Neural progenitor cell (in vitro differentiated cells): Measurements from ENCODE around the gene CFAP45. TPM values are rescaled to one million over a fixed set of nuclear protein-coding genes. Genes with fewer than 3 reads are reported as not detected.

ENCODE experiments used
- DNase-seq: peaks from one replicate; pipeline ENCODE4 v3.0.0-alpha.2; 2016; ENCODE audit warnings: low spot score
- H2AFZ ChIP-seq: fragments of 200-600 bp; sonication (generic); replicated peaks from 2 replicates; pipeline ENCODE4 v1.6.1; 2016; ENCODE audit warnings: antibody characterized with exemption
- H3F3A ChIP-seq: fragments of 200-600 bp; sonication (generic); 2 replicates; pipeline ENCODE4 v1.6.1; 2016; ENCODE audit warnings: antibody characterized with exemption, low read depth
- H3K27ac ChIP-seq: fragments of 200-600 bp; sonication (generic); 2 replicates; pipeline ENCODE4 v1.5.1; 2016; ENCODE audit warnings: mild to moderate bottlenecking
- H3K27me3 ChIP-seq: fragments of 200-600 bp; sonication (generic); 2 replicates; pipeline ENCODE4 v1.6.1; 2016; ENCODE audit warnings: mild to moderate bottlenecking, moderate library complexity
- H3K36me3 ChIP-seq: fragments of 200-600 bp; sonication (generic); 2 replicates; pipeline ENCODE4 v1.5.1; 2016
- H3K4me1 ChIP-seq: fragments of 200-600 bp; sonication (generic); 2 replicates; pipeline ENCODE4 v1.6.1; 2016; ENCODE audit warnings: mixed run types
- H3K4me2 ChIP-seq: fragments of 200-600 bp; sonication (generic); 2 replicates; pipeline ENCODE4 v1.6.1; 2016
- H3K4me3 ChIP-seq: fragments of 200-600 bp; sonication (generic); 2 replicates; pipeline ENCODE4 v1.5.1; 2016
- H3K79me2 ChIP-seq: fragments of 200-600 bp; sonication (generic); 2 replicates; pipeline ENCODE4 v1.6.1; 2016; ENCODE audit warnings: low read depth
- H3K9ac ChIP-seq: fragments of 200-600 bp; sonication (generic); 2 replicates; pipeline ENCODE4 v1.6.1; 2016
- H3K9me3 ChIP-seq: fragments of 200-600 bp; sonication (generic); 2 replicates; pipeline ENCODE4 v1.5.1; 2016; ENCODE audit warnings: low read depth
- H4K20me1 ChIP-seq: fragments of 200-600 bp; sonication (generic); 2 replicates; pipeline ENCODE4 v1.6.1; 2016; ENCODE audit warnings: low read depth
- H3K27ac Mint-ChIP-seq: 3 replicates; pipeline ENCODE4 v1.8.0; 2021; ENCODE audit warnings: mixed read lengths
- H3K27me3 Mint-ChIP-seq: 2 replicates; pipeline ENCODE4 v1.8.0; 2022; ENCODE audit warnings: low read depth, mild to moderate bottlenecking, inconsistent platforms, moderate library complexity, mixed read lengths; ENCODE audit not compliant: insufficient read depth
- H3K36me3 Mint-ChIP-seq: 3 replicates; pipeline ENCODE4 v1.8.0; 2021; ENCODE audit warnings: mixed read lengths
- H3K4me1 Mint-ChIP-seq: 3 replicates; pipeline ENCODE4 v1.8.0; 2021; ENCODE audit warnings: mixed read lengths
- H3K4me3 Mint-ChIP-seq: 3 replicates; pipeline ENCODE4 v1.8.0; 2021; ENCODE audit warnings: mild to moderate bottlenecking, moderate library complexity, mixed read lengths
- H3K9me3 Mint-ChIP-seq: 3 replicates; pipeline ENCODE4 v1.8.0; 2020; ENCODE audit warnings: mixed read lengths
- EZH2 ChIP-seq: fragments of 200-600 bp; sonication (generic); IDR thresholded peaks from 2 replicates; pipeline ENCODE4 v1.6.1; 2017; ENCODE audit warnings: antibody characterized with exemption, mild to moderate bottlenecking, moderate library complexity
- EZH2phosphoT487 ChIP-seq: fragments of 200-600 bp; sonication (generic); IDR thresholded peaks from 2 replicates; pipeline ENCODE4 v1.6.1; 2017; ENCODE audit warnings: antibody characterized with exemption
- total RNA-seq: library from RNA; depleted of rRNA; stranded (reverse); fragments of >200 nt; gene quantifications from 2 replicates; pipeline ENCODE4 v1.2.3, GENCODE V29; 2015; ENCODE audit warnings: low replicate concordance
- TF ChIP-seq, protein P1 (sequence below): fragments of 200-600 bp; sonication (generic); IDR thresholded peaks from 2 replicates; pipeline ENCODE4 v1.5.1; 2017; ENCODE audit warnings: antibody characterized with exemption, mild to moderate bottlenecking

Gene CFAP45
- total RNA-seq, 1 donor from 2014 or later, result not detected

GRCh38 chr1:159879136-159879535 is 20.8 kb downstream of the CFAP45 start:
- Histone ChIP-seq H3K4me1 (no peaks in the 10 kb centered on the region), H3K9ac (no peak overlapping the region), H3K4me3 (no peak overlapping the region), H3K79me2 (no peaks in the 10 kb centered on the region), H3K27me3 (no peaks in the 10 kb centered on the region), H4K20me1 (no peaks in the 10 kb centered on the region), H3K27ac (no peak overlapping the region), H3K4me2 (no peak overlapping the region), H3K9me3 (no peaks in the 10 kb centered on the region), H3K36me3 (no peaks in the 10 kb centered on the region), H2AFZ (no peak overlapping the region), H3F3A (no peaks in the 10 kb centered on the region)
- Mint-ChIP-seq H3K4me1 (no peaks in the 10 kb centered on the region), H3K27me3 (peaks cover 6% of the 10 kb centered on the region), H3K27ac (no peak overlapping the region), H3K36me3 (no peaks in the 10 kb centered on the region), H3K4me3 (no peak overlapping the region), H3K9me3 (no peaks in the 10 kb centered on the region)
- TF ChIP-seq, protein P1, sequence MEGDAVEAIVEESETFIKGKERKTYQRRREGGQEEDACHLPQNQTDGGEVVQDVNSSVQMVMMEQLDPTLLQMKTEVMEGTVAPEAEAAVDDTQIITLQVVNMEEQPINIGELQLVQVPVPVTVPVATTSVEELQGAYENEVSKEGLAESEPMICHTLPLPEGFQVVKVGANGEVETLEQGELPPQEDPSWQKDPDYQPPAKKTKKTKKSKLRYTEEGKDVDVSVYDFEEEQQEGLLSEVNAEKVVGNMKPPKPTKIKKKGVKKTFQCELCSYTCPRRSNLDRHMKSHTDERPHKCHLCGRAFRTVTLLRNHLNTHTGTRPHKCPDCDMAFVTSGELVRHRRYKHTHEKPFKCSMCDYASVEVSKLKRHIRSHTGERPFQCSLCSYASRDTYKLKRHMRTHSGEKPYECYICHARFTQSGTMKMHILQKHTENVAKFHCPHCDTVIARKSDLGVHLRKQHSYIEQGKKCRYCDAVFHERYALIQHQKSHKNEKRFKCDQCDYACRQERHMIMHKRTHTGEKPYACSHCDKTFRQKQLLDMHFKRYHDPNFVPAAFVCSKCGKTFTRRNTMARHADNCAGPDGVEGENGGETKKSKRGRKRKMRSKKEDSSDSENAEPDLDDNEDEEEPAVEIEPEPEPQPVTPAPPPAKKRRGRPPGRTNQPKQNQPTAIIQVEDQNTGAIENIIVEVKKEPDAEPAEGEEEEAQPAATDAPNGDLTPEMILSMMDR, result no peak
- TF ChIP-seq EZH2phosphoT487, result no peak
- TF ChIP-seq EZH2, result no peak
- no peak for DNase-seq

DNA sequence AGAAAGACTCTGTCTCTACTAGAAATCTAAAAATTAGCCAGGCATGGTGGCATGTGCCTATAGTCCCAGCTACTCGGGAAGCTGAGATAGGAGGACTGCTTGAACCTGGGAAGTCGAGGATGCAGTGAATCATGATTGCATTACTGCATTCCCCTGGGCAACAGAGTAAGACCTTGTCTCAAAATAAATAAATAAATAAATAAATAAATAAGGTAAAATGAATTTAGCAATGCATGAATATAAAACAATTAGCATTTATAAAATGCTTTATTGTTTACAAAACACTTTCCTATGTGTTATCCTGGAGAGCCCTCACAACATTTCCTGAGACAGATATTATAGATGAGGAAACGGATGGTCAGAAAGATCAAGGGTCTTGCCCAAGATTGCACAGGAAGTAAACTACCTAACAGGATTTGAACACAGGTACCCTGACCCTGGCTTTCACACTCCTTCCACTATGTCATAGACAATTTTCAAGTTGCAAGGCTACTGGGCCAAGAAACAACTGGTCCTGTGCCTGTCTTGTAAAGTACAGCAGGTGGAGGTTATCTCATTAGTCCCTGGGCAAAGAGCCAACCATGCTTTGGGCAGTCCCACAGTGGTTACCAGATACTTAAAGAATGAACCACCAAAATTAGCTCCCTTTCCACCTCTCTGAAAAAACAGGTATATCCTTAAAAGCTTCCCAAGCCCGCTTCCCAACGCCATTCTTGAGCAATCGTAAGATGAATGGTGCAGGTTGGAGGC is 22.1 kb downstream of the CFAP45 start:
- Mint-ChIP-seq H3K27ac (no peak overlapping the region), H3K36me3 (no peaks in the 10 kb centered on the region), H3K27me3 (peaks cover 6% of the 10 kb centered on the region), H3K4me1 (no peaks in the 10 kb centered on the region), H3K4me3 (no peak overlapping the region), H3K9me3 (no peaks in the 10 kb centered on the region)
- H2AFZ ChIP-seq, result no peak overlapping the region
- no peaks in the 10 kb centered on the region for H3K36me3 ChIP-seq
- H3F3A ChIP-seq, result no peaks in the 10 kb centered on the region
- no peaks in the 10 kb centered on the region for H3K79me2 ChIP-seq
- TF ChIP-seq EZH2phosphoT487 (no peak), EZH2 (no peak)
- TF ChIP-seq, protein P1, result no peak
- no peak overlapping the region for H3K9ac ChIP-seq
- H3K4me1 ChIP-seq, result no peaks in the 10 kb centered on the region
- H3K27me3 ChIP-seq, result no peaks in the 10 kb centered on the region
- H3K4me2 ChIP-seq, result no peak overlapping the region
- no peak overlapping the region for H3K4me3 ChIP-seq
- DNase-seq, result no peak
- no peaks in the 10 kb centered on the region for H4K20me1 ChIP-seq
- no peak overlapping the region for H3K27ac ChIP-seq
- no peaks in the 10 kb centered on the region for H3K9me3 ChIP-seq

DNA sequence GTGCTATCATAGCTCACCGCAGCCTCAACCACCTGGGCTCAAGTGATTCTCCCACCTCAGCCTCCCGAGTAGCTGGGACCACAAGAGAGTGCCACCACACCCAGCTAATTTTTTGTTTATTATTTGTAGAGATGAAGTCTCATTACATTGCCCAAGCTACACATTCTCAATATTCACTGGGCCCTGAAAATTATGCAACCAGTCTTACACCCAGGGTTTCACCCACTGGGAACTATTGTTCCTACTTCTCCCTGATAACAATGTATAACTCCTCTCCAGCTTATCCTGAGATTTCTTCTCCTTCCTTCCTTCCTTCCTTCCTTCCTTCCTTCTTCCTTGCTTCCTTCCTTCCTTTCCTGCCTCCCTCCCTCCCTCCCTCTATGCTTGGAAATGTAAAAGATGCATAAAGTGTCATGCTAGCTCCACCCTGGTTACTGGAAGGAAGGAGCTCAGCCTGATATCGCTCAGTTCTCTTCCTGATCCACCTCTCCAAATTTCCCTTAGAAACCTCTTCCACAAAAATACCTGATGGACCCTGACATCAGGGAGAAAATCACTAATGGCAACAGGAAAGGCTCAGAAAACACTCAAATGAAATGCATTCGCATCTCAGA is 26.3 kb downstream of the CFAP45 start:
- Histone ChIP-seq H3F3A (no peaks in the 10 kb centered on the region), H3K36me3 (no peaks in the 10 kb centered on the region), H3K79me2 (no peaks in the 10 kb centered on the region), H4K20me1 (no peaks in the 10 kb centered on the region), H3K9me3 (no peaks in the 10 kb centered on the region), H3K4me1 (no peaks in the 10 kb centered on the region), H3K27ac (no peak overlapping the region), H3K9ac (no peak overlapping the region), H3K4me3 (no peak overlapping the region), H3K4me2 (no peak overlapping the region), H2AFZ (no peak overlapping the region), H3K27me3 (no peaks in the 10 kb centered on the region)
- Mint-ChIP-seq H3K4me3 (no peak overlapping the region), H3K27ac (no peak overlapping the region), H3K4me1 (peaks cover 9% of the 10 kb centered on the region), H3K36me3 (no peaks in the 10 kb centered on the region), H3K27me3 (peaks cover 7% of the 10 kb centered on the region), H3K9me3 (no peaks in the 10 kb centered on the region)
- DNase-seq, result no peak
- TF ChIP-seq, protein P1, result no peak
- TF ChIP-seq EZH2, result no peak
- no peak for TF ChIP-seq EZH2phosphoT487
